ENCODE data around the gene EPB41L4A. TPM values are rescaled to one million over a fixed set of nuclear protein-coding genes. Genes with fewer than 3 reads are reported as not detected.

EPB41L4A gene
- total and polyA plus RNA-seq, 2 donors (not counting 3 experiments of a cell fraction or from before 2014, with no cell fraction given) = 6.0 to 17.9 TPM

DNA sequence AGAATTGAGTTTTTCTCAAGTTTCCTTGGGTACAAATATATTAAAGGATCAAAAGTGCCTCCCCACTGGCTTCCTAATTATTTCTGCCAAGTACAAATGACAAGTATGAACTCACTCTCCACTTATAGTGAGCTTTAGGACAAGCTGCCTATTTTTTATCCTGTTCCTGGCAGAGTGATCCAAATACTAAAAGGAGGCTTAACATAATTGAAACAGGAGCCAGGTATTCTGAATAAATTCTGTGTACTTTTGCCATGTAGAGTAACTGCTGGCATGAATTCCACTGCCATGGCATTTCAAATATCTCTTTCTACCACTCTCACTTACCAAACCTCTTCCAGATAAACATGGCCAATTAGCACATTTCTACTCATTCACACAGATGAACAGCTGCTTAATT lies 171.1 kb downstream of the EPB41L4A start:
- TF ChIP-seq, protein P1, sequence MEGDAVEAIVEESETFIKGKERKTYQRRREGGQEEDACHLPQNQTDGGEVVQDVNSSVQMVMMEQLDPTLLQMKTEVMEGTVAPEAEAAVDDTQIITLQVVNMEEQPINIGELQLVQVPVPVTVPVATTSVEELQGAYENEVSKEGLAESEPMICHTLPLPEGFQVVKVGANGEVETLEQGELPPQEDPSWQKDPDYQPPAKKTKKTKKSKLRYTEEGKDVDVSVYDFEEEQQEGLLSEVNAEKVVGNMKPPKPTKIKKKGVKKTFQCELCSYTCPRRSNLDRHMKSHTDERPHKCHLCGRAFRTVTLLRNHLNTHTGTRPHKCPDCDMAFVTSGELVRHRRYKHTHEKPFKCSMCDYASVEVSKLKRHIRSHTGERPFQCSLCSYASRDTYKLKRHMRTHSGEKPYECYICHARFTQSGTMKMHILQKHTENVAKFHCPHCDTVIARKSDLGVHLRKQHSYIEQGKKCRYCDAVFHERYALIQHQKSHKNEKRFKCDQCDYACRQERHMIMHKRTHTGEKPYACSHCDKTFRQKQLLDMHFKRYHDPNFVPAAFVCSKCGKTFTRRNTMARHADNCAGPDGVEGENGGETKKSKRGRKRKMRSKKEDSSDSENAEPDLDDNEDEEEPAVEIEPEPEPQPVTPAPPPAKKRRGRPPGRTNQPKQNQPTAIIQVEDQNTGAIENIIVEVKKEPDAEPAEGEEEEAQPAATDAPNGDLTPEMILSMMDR (IDR thresholded peaks at IDR 0.05; ENCODE audit: extremely low read depth in 1 of 2, insufficient read depth in 1 of 2, low read depth in 1 of 2, low read length in 2 of 2) = no peak
- TF ChIP-seq FOS (IDR thresholded peaks at IDR 0.05; ENCODE audit: borderline replicate concordance, insufficient read depth, low read length) = no peak
- TF ChIP-seq POLR2A (IDR thresholded peaks at IDR 0.05; ENCODE audit: low read depth, low read length) = no peak
- TF ChIP-seq, protein P2, sequence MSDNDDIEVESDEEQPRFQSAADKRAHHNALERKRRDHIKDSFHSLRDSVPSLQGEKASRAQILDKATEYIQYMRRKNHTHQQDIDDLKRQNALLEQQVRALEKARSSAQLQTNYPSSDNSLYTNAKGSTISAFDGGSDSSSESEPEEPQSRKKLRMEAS (IDR thresholded peaks at IDR 0.05; ENCODE audit: insufficient read depth, insufficient read length) = no peak
- no peak for TF ChIP-seq EZH2 (IDR thresholded peaks at IDR 0.05; ENCODE audit: borderline replicate concordance, low read depth, low read length, severe bottlenecking)
- TF ChIP-seq MYC (IDR thresholded peaks at IDR 0.05; ENCODE audit: low read depth, low read length) = no peak
- TF ChIP-seq JUN (IDR thresholded peaks at IDR 0.05; ENCODE audit: borderline replicate concordance, insufficient read depth, insufficient read length, low read depth) = no peak
- TF ChIP-seq POLR2AphosphoS5 (IDR thresholded peaks at IDR 0.05; ENCODE audit: insufficient read depth, low read depth, low read length) = no peak
- TF ChIP-seq GATA2 (IDR thresholded peaks at IDR 0.05; ENCODE audit: insufficient read depth, insufficient read length, low read depth, low read length) = no peak
- H3K79me2 ChIP-seq (ENCODE audit: control insufficient read depth, insufficient read depth, low read length) = no peaks in the 10 kb centered on the region
- peaks cover 0 to 3% of the 10 kb centered on the region in 2 experiments for H3K36me3 ChIP-seq (ENCODE audit: control insufficient read depth in 2 of 2, extremely low read depth in 1 of 2, insufficient read depth in 2 of 2, low read length in 2 of 2)
- no peak for DNase-seq (ENCODE audit: low read depth, low spot score)
- H3K4me1 ChIP-seq (ENCODE audit: control insufficient read depth, extremely low read depth, insufficient read depth, low read length) = no peaks in the 10 kb centered on the region
- H3K27me3 ChIP-seq (ENCODE audit: control insufficient read depth in 2 of 2, insufficient read depth in 2 of 2, low read length in 2 of 2) = no peaks in the 10 kb centered on the region
- no TSS peak for BruUV-seq (replicated peaks)
- H3K9ac ChIP-seq (replicated peaks; ENCODE audit: extremely low read depth, insufficient read depth, low read length) = no peak overlapping the region
- no peak overlapping the region for H3K4me2 ChIP-seq (ENCODE audit: insufficient read depth, low read length)
- CTCF ChIA-PET = no interaction called here
- H3K27ac ChIP-seq (ENCODE audit: insufficient read depth, low read depth, low read length) = no peak overlapping the region
- no peaks in the 10 kb centered on the region for H4K20me1 ChIP-seq (replicated peaks; ENCODE audit: control insufficient read depth, extremely low read depth, insufficient read depth, low read length)
- intact Hi-C loops (cut with micrococcal nuclease) (no loop called here), dilution Hi-C loops (cut with MboI; ENCODE audit: extremely low pct_ligation_motif_present, low sequenced_read_pairs) (no loop called here)
- no peak for FAIRE-seq
- no peak overlapping the region for H3K4me3 ChIP-seq (replicated peaks in 1 of 3; ENCODE audit: insufficient read depth in 1 of 3, low read depth in 1 of 3, low read length in 3 of 3)
- no peak overlapping the region for H2AFZ ChIP-seq (ENCODE audit: low read depth, low read length)
- POLR2A ChIA-PET = no interaction called here
- H3K9me1 ChIP-seq (replicated peaks; ENCODE audit: control insufficient read depth, extremely low read depth, insufficient read depth, low read length) = no peaks in the 10 kb centered on the region
- no peaks in the 10 kb centered on the region for H3K9me3 ChIP-seq (replicated peaks; ENCODE audit: control insufficient read depth, insufficient read depth, low read length)
